Activated CD4-positive, alpha-beta T cell treated with anti-CD3 and anti-CD28 coated beads for 48 hours (primary cell): ENCODE results near the gene KRTAP23-1.

ENCODE experiments used
- DNase-seq: peaks from one replicate; pipeline ENCODE4 v3.0.0-alpha.2; 2020

KRTAP23-1 gene

DNA sequence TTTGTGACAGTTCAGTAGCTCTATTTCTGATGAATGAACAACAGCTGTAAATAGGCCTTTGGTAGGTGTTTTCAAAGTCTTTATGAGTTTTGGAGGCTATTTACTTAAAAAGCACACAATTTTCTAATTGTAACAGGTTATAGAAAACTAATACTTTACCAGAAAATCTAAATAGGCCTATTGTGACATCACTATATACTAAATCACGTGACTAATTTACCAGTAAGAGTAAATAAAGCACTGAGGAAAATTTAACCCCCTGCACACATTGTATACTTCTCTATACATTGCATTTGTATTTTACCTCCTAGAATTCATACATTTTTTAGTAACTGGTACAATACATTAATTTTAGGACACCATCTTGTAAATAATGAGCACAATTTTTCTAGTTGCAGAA lies 43.3 kb downstream of the KRTAP23-1 start:
- DNase-seq = no peak
